Transverse colon (tissue), 4 donors: ENCODE data around the gene SLC28A3. TPM values are rescaled to one million over a fixed set of nuclear protein-coding genes. Genes with fewer than 3 reads are reported as not detected.

Experiments
- DNase-seq: peaks from one replicate; pipeline ENCODE4 v3.0.0-alpha.2; 2019
- H3K27ac ChIP-seq, 4 donors: fragments of 200-600 bp; sonication (generic); 2 replicates each; pipeline ENCODE4 v1.5.1; 2016 to 2018; ENCODE audit warnings: inconsistent platforms in 4 of 4
- H3K27me3 ChIP-seq: fragments of 200-600 bp; sonication (generic); 2 replicates; pipeline ENCODE4 v1.5.1; 2017; ENCODE audit warnings: inconsistent platforms
- H3K36me3 ChIP-seq, 4 donors: fragments of 200-600 bp; sonication (generic); 2 replicates each; pipeline ENCODE4 v1.5.1; 2017 to 2019; ENCODE audit warnings: inconsistent platforms in 4 of 4
- H3K4me1 ChIP-seq, 4 donors: fragments of 200-600 bp; sonication (generic); 2 replicates each; pipeline ENCODE4 v1.5.1; 2017 to 2020; ENCODE audit warnings: inconsistent platforms in 4 of 4
- H3K4me3 ChIP-seq, 4 donors: fragments of 200-600 bp; sonication (generic); 1 replicate in 1 of 4; 2 replicates in 3 of 4; pipeline versions ENCODE4 v1.5.1 to v1.6.1; 2017 to 2019; ENCODE audit warnings: inconsistent platforms in 4 of 4
- H3K9me3 ChIP-seq, 2 donors: fragments of 200-600 bp; sonication (generic); 2 replicates each; pipeline ENCODE4 v1.5.1; 2017 to 2019; ENCODE audit warnings: inconsistent platforms in 2 of 2
- EP300 ChIP-seq: sonication (generic); formaldehyde crosslinking; IDR thresholded peaks from one replicate; pipeline ENCODE4 v1.6.1; 2017; ENCODE audit warnings: antibody characterized with exemption, low read depth
- POLR2A ChIP-seq: fragments of 450-650 bp; IDR thresholded peaks from one replicate; pipeline ENCODE4 v1.6.1; 2016; ENCODE audit warnings: antibody characterized with exemption, mild to moderate bottlenecking, moderate library complexity
- POLR2AphosphoS5 ChIP-seq, 3 donors: sonication (generic); formaldehyde crosslinking; IDR thresholded peaks; one replicate each; pipeline ENCODE4 v1.6.1; 2016; ENCODE audit warnings: antibody characterized with exemption in 3 of 3
- WGBS, 2 donors: methylation state at CpG; one replicate each; pipeline ENCODE4 v1.1.5; 2018; ENCODE audit warnings: low coverage in 1 of 2; 5-methylcytosine and 5-hydroxymethylcytosine counted together
- in situ Hi-C, 4 donors: fragments of 200-750 bp; cut with MboI; loops; one replicate each; pipeline versions ENCODE4 v1.15.0 to v1.15.1; 2017; ENCODE audit warnings: low sequenced_read_pairs in 3 of 4, low pct_ligation_motif_present in 1 of 4, low pct_unique_long_range_greater_than_20kb in 1 of 4
- intact Hi-C: fragments of 100-400 bp; cut with DNase I; formaldehyde crosslinking; loops from one replicate; pipeline ENCODE4 v1.15.1; 2023; ENCODE audit warnings: low total_unique reads
- total RNA-seq, 4 donors: library from RNA; depleted of rRNA; stranded (reverse); fragments of >200 nt; gene quantifications; one replicate each; pipeline ENCODE4 v1.1.0, GENCODE V29; 2016
- TF ChIP-seq, protein P1 (sequence below), 5 experiments: fragments of 200-600 bp in 3 of 5; fragments of 450-650 bp in 2 of 5; sonication (generic) in 3 of 5; IDR thresholded peaks; 1 replicate in 2 of 5; 2 replicates in 3 of 5; pipeline ENCODE4 v1.5.1; 2016 to 2017; ENCODE audit warnings: antibody characterized with exemption in 5 of 5, inconsistent platforms in 3 of 5, mild to moderate bottlenecking in 2 of 5, moderate library complexity in 1 of 5

The SLC28A3 gene
- total RNA-seq, 4 donors from 2014 or later: 0.16 to 1.2 (median 0.41) TPM; not detected in 1

GRCh38 chr9:84320231-84320630 is 20.3 kb downstream of the SLC28A3 start:
- in situ Hi-C loops (loop anchor here in 2 of 4 donors (5.0 to 25.0 kb wide), 3 partner anchors 108 to 708 kb away; partner anchors contain the start of gene IDNK (in 1 of the 2)), intact Hi-C loops (no loop called here)
- Histone ChIP-seq H3K9me3 (no peaks in the 10 kb centered on the region), H3K27ac (no peak overlapping the region), H3K4me3 (no peak overlapping the region), H3K27me3 (no peaks in the 10 kb centered on the region), H3K36me3 (no peaks in the 10 kb centered on the region), H3K4me1 (peaks cover 0 to 7% (median under 1%) of the 10 kb centered on the region in 4 donors)
- no peak for DNase-seq
- no peak for TF ChIP-seq EP300
- TF ChIP-seq, protein P1, sequence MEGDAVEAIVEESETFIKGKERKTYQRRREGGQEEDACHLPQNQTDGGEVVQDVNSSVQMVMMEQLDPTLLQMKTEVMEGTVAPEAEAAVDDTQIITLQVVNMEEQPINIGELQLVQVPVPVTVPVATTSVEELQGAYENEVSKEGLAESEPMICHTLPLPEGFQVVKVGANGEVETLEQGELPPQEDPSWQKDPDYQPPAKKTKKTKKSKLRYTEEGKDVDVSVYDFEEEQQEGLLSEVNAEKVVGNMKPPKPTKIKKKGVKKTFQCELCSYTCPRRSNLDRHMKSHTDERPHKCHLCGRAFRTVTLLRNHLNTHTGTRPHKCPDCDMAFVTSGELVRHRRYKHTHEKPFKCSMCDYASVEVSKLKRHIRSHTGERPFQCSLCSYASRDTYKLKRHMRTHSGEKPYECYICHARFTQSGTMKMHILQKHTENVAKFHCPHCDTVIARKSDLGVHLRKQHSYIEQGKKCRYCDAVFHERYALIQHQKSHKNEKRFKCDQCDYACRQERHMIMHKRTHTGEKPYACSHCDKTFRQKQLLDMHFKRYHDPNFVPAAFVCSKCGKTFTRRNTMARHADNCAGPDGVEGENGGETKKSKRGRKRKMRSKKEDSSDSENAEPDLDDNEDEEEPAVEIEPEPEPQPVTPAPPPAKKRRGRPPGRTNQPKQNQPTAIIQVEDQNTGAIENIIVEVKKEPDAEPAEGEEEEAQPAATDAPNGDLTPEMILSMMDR (IDR thresholded peaks at IDR 0.05): no peak
- no peak for TF ChIP-seq POLR2AphosphoS5 (IDR thresholded peaks at IDR 0.05)
- TF ChIP-seq POLR2A: no peak
- 84 to 100% methylated on average over 1 of the region's 1 CpG for WGBS, 2 donors

GRCh38 chr9:84319632-84320031 is 20.9 kb downstream of the SLC28A3 start:
- no peak for DNase-seq
- no peaks in the 10 kb centered on the region for H3K36me3 ChIP-seq
- in situ Hi-C loops: loop anchor here in 3 of 4 donors (5.0 to 25.0 kb wide), 4 partner anchors 107 to 707 kb away; partner anchors contain the start of gene IDNK (in 1 of the 3)
- 82 to 88% methylated on average over 1 to 4 of the region's 4 CpGs for WGBS, 2 donors
- TF ChIP-seq POLR2AphosphoS5 (IDR thresholded peaks at IDR 0.05) (no peak), EP300 (no peak), POLR2A (no peak)
- TF ChIP-seq, protein P1 (IDR thresholded peaks at IDR 0.05): no peak
- no peaks in the 10 kb centered on the region for H3K9me3 ChIP-seq
- H3K27me3 ChIP-seq: no peaks in the 10 kb centered on the region
- H3K4me1 ChIP-seq: peaks cover 0 to 7% (median 2%) of the 10 kb centered on the region in 4 donors
- H3K27ac ChIP-seq: no peak overlapping the region
- no peak overlapping the region for H3K4me3 ChIP-seq
- intact Hi-C loops: no loop called here

DNA sequence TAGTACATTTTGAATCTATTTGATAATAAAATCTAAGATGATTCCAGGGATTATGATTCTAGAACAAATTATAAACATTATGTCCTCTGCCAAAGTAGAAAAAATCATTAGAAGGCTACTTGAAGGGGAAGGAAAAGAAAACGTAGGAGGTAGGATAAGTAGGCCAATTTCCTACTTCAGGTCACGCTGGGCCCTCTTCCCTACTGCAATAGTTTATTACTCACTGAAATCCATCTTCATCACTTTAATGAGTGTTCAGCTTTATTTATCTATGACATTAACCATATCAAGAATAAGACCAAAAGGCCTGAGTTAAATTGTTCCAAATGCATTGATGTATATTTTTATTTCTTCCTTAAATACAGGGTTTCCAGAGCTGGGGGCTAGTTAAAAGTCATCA is 21.6 kb downstream of the SLC28A3 start:
- in situ Hi-C loops (loop anchor here in 2 of 4 donors (10.0 to 25.0 kb wide), 3 partner anchors 107 to 707 kb away; partner anchors contain the start of gene IDNK (in 1 of the 2)), intact Hi-C loops (no loop called here)

GRCh38 chr9:84317563-84317962 is 23.0 kb downstream of the SLC28A3 start:
- intact Hi-C loops (no loop called here), in situ Hi-C loops (loop anchor here in 2 of 4 donors (10.0 to 25.0 kb wide), 3 partner anchors 105 to 705 kb away; partner anchors contain the start of gene IDNK (in 1 of the 2))
- H3K4me1 ChIP-seq: peaks cover 0 to 7% (median 2%) of the 10 kb centered on the region in 4 donors
- no peak for DNase-seq
- H3K36me3 ChIP-seq: no peaks in the 10 kb centered on the region
- H3K9me3 ChIP-seq: no peaks in the 10 kb centered on the region
- 88 to 90% methylated on average over 2 of the region's 2 CpGs for WGBS, 2 donors
- H3K27me3 ChIP-seq: no peaks in the 10 kb centered on the region
- H3K27ac ChIP-seq: no peak overlapping the region
- TF ChIP-seq POLR2AphosphoS5 (IDR thresholded peaks at IDR 0.05) (no peak), EP300 (no peak), POLR2A (no peak)
- TF ChIP-seq, protein P1 (IDR thresholded peaks at IDR 0.05): no peak
- H3K4me3 ChIP-seq: no peak overlapping the region

More for the DNA sequence above, 21.6 kb downstream of the SLC28A3 start:
- Histone ChIP-seq H3K36me3 (no peaks in the 10 kb centered on the region), H3K27ac (no peak overlapping the region), H3K27me3 (no peaks in the 10 kb centered on the region), H3K4me1 (peaks cover 0 to 7% (median 2%) of the 10 kb centered on the region in 4 donors), H3K9me3 (no peaks in the 10 kb centered on the region), H3K4me3 (no peak overlapping the region)
- TF ChIP-seq POLR2AphosphoS5 (IDR thresholded peaks at IDR 0.05) (no peak), EP300 (no peak), POLR2A (no peak)
- TF ChIP-seq, protein P1 (IDR thresholded peaks at IDR 0.05): no peak
- WGBS, 2 donors: 61 to 85% methylated on average over 2 of the region's 2 CpGs
- DNase-seq: no peak
